KMS-11 (cell line): ENCODE measurements around the gene KCNA1.

Experiments
- H2AFZ ChIP-seq: fragments of 200-600 bp; sonication (generic); 2 replicates; pipeline ENCODE4 v1.6.1; 2016; ENCODE audit warnings: antibody characterized with exemption, mixed run types, low read depth
- H3K27ac ChIP-seq: fragments of 200-600 bp; sonication (generic); 2 replicates; pipeline ENCODE4 v1.6.1; 2016; ENCODE audit warnings: mild to moderate bottlenecking, mixed run types
- H3K27me3 ChIP-seq: fragments of 200-600 bp; sonication (generic); 2 replicates; pipeline ENCODE4 v1.6.1; 2017; ENCODE audit warnings: mild to moderate bottlenecking, low read depth, mixed run types, moderate library complexity; ENCODE audit not compliant: insufficient read depth
- H3K36me3 ChIP-seq: fragments of 200-600 bp; sonication (generic); 2 replicates; pipeline ENCODE4 v1.6.1; 2017; ENCODE audit warnings: mild to moderate bottlenecking, mixed run types; ENCODE audit not compliant: insufficient read depth
- H3K4me1 ChIP-seq: fragments of 200-600 bp; sonication (generic); 2 replicates; pipeline ENCODE4 v1.6.1; 2016; ENCODE audit warnings: mild to moderate bottlenecking, low read depth, mixed run types; ENCODE audit not compliant: poor library complexity, severe bottlenecking
- H3K4me2 ChIP-seq: fragments of 200-600 bp; sonication (generic); 2 replicates; pipeline ENCODE4 v1.7.0; 2016; ENCODE audit warnings: mild to moderate bottlenecking, mixed run types
- H3K4me3 ChIP-seq: fragments of 200-600 bp; sonication (generic); IDR thresholded peaks from 2 replicates; pipeline ENCODE4 v1.6.1; 2017; ENCODE audit warnings: low read depth, low read length, mixed read lengths; ENCODE audit not compliant: insufficient read depth
- H3K79me2 ChIP-seq: fragments of 200-600 bp; sonication (generic); 2 replicates; pipeline ENCODE4 v1.6.1; 2016; ENCODE audit warnings: low read depth, mixed run types; ENCODE audit not compliant: insufficient read depth
- H3K9ac ChIP-seq: fragments of 200-600 bp; sonication (generic); 2 replicates; pipeline ENCODE4 v1.6.1; 2016; ENCODE audit warnings: mild to moderate bottlenecking, mixed run types
- H4K20me1 ChIP-seq: fragments of 200-600 bp; sonication (generic); 2 replicates; pipeline ENCODE4 v1.6.1; 2016; ENCODE audit warnings: mild to moderate bottlenecking, mixed run types; ENCODE audit not compliant: insufficient read depth
- TF ChIP-seq, protein P1 (sequence below): fragments of 200-600 bp; sonication (generic); conservative IDR thresholded peaks from 2 replicates; pipeline ENCODE4 v1.6.1; 2017; ENCODE audit warnings: low read depth, mild to moderate bottlenecking, antibody characterized with exemption, low read length, moderate library complexity, mixed read lengths

KCNA1 gene

DNA sequence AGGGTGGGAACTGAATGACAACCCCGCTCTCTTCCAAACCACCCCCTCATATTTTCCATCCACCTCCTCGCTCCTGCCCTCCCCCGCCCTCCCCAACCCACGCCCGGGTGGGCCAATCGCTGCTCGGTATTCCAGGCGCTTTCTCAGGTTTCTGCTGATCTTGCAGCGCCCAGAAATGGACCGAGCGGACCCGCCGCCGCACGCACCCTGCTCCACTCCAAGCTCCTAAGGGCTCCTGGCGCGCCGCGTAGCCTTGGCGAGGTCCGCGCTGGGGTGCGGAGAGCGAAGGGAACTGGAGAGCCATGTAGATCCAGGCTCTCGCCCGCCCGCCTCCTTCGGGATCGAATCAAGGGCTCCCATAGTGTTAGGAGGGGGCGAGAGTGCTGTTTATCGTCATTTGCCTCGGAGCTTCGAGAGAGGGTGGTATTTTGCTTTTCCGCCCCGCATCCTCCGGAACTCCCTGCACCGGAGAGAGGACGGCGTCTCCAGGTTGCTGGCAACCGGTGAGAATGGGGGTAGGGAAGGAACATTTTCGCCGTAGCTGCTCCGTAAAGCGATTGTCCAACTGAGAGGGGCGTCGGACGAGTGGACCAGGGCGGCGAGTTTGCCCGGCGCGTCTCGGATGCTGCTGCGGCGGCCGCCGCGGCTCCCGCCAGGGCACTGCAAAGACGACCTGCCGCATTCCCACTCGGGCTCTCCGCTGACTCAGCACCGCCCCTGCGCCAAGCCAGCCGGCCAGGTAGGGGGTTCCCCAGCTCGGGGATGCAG lies at the start of gene KCNA1:
TSS of gene KCNA1 (plus strand) at position 172 of the 768 bp plus-strand sequence. CDS start 1,474 bp downstream, outside the sequence.
- peak within 1 kb of the TSS; percentile 30 for H2AFZ ChIP-seq
- no peaks in the 10 kb centered on the region for H3K27me3 ChIP-seq
- H3K27ac ChIP-seq = no peak within 1 kb of the TSS
- no peak within 1 kb of the TSS for H3K4me3 ChIP-seq
- no peaks in the 10 kb centered on the region for H3K36me3 ChIP-seq
- no peaks in the 10 kb centered on the region for H3K79me2 ChIP-seq
- no peaks in the 10 kb centered on the region for H3K4me1 ChIP-seq
- H3K9ac ChIP-seq = no peak within 1 kb of the TSS
- no peaks in the 10 kb centered on the region for H4K20me1 ChIP-seq
- TF ChIP-seq, protein P1, sequence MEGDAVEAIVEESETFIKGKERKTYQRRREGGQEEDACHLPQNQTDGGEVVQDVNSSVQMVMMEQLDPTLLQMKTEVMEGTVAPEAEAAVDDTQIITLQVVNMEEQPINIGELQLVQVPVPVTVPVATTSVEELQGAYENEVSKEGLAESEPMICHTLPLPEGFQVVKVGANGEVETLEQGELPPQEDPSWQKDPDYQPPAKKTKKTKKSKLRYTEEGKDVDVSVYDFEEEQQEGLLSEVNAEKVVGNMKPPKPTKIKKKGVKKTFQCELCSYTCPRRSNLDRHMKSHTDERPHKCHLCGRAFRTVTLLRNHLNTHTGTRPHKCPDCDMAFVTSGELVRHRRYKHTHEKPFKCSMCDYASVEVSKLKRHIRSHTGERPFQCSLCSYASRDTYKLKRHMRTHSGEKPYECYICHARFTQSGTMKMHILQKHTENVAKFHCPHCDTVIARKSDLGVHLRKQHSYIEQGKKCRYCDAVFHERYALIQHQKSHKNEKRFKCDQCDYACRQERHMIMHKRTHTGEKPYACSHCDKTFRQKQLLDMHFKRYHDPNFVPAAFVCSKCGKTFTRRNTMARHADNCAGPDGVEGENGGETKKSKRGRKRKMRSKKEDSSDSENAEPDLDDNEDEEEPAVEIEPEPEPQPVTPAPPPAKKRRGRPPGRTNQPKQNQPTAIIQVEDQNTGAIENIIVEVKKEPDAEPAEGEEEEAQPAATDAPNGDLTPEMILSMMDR = no peak
- H3K4me2 ChIP-seq = no peak within 1 kb of the TSS; the same call in 1 of the 2 replicates

DNA sequence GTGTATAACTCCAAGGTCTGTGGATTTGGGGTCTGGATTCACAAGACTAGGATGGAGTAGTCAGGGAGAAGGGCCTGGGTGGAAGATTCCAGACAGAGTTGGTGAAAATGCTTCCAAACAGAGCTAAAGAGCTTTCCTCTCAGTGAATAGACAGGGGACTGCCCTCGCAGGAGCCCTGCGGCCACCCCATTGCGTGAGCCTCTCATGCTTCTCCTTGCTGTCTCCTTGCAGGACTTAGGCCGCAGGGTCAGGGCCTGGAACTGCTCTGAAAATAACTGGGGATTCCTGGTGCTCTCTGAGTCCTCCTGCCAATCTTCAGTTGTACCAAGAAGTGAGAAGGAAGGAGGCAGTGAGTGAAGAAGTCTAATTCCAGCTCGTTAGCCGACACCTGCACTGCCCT lies 49.0 kb upstream of the KCNA1 start:
- Histone ChIP-seq H3K27me3 (no peaks in the 10 kb centered on the region), H3K79me2 (no peaks in the 10 kb centered on the region), H3K9ac (no peak overlapping the region), H3K4me3 (no peak overlapping the region), H2AFZ (no peak overlapping the region), H4K20me1 (no peaks in the 10 kb centered on the region), H3K27ac (no peak overlapping the region), H3K4me2 (no peak overlapping the region), H3K4me1 (no peaks in the 10 kb centered on the region), H3K36me3 (no peaks in the 10 kb centered on the region)
- TF ChIP-seq, protein P1 = no peak

GRCh38 chr12:4862809-4863208 lies 46.9 kb upstream of the KCNA1 start:
- Histone ChIP-seq H3K27ac (no peak overlapping the region), H3K36me3 (no peaks in the 10 kb centered on the region), H3K79me2 (no peaks in the 10 kb centered on the region), H3K27me3 (no peaks in the 10 kb centered on the region), H4K20me1 (no peaks in the 10 kb centered on the region), H3K4me3 (no peak overlapping the region), H3K4me1 (no peaks in the 10 kb centered on the region), H3K9ac (no peak overlapping the region), H2AFZ (no peak overlapping the region), H3K4me2 (no peak overlapping the region)
- TF ChIP-seq, protein P1 = no peak

- no peak overlapping the region for H2AFZ ChIP-seq
- no peaks in the 10 kb centered on the region for H3K27me3 ChIP-seq
- H4K20me1 ChIP-seq = no peaks in the 10 kb centered on the region
- no peak overlapping the region for H3K27ac ChIP-seq
- no peaks in the 10 kb centered on the region for H3K4me1 ChIP-seq
- TF ChIP-seq, protein P1 = no peak
- H3K4me2 ChIP-seq = no peak overlapping the region
- no peaks in the 10 kb centered on the region for H3K79me2 ChIP-seq
- H3K9ac ChIP-seq = no peak overlapping the region
- H3K36me3 ChIP-seq = no peaks in the 10 kb centered on the region
- no peak overlapping the region for H3K4me3 ChIP-seq
These were observed 45.1 kb upstream of the KCNA1 start for GRCh38 chr12:4864575-4864974.
